NCI-H446 (cell line): ENCODE results near the gene WDR64.

Experiments
- DNase-seq, 2 experiments: peaks; one replicate each; lab custom pipeline; 2025; lab: John Stamatoyannopoulos, UW

Gene WDR64

DNA sequence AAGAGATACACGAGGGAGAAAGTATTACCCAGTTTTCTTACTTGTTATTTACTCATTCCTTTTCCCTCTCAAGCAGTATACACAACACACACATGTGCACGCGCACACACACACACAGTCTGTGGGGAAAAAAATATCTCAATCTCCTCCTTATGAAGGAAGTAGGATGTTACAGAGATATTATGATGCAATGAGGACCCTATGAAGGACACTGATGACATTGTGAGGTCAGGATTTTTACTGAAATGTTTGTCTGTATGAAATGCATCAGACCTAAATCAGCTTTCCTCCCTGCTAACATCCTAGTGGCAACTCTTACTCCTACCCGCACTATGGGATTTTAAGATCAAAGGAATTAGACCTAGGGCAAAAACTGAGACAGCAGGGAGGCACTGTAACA is at the start of gene WDR64:
Gene WDR64, plus strand, starts transcription at position 270 of the 400 bp plus-strand sequence. CDS start 204 bp downstream, outside the sequence.
- DNase-seq, result no peak

DNA sequence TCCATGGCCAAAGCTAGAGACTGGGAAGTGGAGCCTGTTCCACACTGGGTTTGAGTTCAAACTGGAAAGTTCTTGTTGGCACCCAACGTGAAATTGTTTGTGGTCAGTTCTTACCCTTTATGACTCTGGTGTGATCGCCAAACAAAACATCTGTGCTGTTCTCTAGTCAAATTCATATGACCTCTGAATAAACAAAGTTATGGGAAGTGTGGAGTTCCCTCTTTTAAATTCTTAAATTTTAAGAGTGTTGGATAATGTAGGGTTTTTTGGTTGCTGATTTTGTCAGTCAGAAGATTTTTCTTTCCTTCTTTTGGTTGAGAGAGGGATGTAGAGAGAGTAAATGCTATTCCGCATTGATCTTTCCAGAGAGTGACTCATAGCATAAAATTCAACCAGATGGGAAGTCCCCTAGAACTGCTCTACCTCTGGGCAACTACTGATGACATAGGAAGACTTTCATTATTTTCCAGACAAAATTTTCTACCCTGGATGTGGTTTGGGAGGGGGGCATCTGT is 48.3 kb upstream of the WDR64 start:
- DNase-seq, result no peak

DNA sequence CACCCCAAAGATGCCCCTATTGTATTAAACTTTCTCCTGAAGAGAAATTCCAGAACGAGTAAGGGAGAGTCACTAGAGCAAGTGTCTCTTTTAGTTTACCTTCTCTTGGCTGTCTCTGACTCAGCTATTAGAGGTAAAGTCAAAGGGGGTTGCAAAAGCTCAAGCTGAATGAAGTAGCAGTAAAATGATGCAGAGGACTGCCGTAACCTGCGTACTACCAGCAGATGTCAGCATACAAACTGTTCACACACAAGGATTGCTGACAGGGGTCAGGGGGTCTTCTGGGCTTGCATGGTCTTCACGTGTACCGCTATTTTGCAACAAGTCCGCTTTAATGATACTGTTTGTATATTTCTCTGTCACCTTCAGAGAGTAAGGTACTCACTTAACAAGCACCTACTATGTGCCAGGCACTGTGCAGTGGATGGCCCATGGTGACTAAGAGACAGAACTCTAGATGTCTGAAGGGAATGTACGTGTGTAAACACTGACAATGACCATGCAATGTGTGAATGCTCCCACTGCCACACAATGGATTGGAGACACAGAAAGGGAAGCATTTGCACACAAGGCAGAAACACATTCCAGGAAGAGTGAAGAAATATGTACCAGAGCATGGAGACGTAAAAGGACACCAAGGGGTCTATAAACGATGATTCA is 46.8 kb upstream of the WDR64 start:
- no peak for DNase-seq

DNA sequence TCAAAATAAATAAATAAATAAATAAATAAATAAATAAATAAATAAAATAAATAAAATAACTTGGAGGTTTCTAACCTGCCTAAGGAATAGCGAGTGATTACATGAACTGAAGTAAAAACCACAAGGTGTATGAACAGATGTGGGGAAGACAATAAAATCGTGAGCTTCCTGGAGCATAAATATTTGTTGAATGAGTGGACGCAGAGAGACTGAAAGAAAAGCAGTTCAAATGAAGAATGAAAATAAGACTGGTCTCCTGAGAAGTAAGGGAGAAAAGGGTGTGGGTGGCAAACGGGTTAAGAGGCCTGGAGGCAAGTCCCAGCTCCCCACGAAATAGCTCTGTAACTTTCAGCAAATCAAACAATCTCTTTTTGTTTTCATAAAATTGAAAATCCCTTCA is 45.5 kb upstream of the WDR64 start:
- DNase-seq, result no peak

DNA sequence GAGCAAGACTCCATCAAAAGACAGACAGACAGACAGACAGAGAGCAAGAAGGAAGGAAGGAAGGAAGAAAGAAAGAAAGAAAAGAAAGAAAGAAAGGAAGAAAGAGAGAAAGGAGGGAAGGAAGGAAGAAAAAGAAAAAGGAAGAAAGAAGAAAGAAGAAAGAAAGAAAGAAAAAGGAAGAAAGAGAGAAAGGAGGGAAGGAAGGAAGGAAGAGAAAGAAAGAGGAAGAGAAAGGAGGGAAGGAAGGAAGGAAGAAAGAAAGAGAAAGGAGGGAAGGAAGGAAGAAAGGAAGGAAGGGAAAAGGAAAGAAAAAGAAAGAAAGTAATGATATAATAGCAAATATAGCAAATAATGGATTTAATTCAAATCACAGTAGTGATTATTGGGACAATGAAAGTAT is 44.6 kb upstream of the WDR64 start:
- no peak for DNase-seq

DNA sequence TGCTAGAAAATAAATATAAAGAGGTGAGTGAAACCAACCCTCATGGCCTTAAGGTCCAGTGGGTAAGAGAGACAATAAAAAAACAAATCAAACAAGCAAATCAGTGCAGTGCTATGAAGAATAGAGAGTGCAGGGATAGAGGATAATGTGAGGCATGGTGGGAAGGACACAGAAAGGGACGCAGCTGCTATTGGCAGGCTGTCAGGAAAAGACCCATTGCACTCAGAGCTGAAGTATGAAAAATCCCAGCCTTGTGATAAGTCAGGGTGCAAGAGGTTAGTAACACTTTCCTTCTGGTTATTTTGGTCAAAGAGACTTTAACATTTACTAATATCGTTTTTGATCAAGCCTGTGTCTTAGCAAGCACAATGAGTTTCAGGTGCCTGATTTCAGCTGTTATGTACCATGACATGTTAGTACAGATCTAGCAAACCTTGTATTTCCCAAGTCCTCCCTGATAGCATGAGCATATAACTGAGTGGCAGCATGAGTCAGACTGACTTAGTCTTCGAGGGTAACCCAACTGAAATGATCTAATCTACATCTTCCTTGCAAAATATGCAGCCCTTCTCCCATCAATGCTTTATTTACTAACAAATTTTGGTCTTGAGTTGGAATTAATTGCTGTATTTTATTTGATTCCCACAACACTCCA is 43.6 kb upstream of the WDR64 start:
- DNase-seq, result no peak

DNA sequence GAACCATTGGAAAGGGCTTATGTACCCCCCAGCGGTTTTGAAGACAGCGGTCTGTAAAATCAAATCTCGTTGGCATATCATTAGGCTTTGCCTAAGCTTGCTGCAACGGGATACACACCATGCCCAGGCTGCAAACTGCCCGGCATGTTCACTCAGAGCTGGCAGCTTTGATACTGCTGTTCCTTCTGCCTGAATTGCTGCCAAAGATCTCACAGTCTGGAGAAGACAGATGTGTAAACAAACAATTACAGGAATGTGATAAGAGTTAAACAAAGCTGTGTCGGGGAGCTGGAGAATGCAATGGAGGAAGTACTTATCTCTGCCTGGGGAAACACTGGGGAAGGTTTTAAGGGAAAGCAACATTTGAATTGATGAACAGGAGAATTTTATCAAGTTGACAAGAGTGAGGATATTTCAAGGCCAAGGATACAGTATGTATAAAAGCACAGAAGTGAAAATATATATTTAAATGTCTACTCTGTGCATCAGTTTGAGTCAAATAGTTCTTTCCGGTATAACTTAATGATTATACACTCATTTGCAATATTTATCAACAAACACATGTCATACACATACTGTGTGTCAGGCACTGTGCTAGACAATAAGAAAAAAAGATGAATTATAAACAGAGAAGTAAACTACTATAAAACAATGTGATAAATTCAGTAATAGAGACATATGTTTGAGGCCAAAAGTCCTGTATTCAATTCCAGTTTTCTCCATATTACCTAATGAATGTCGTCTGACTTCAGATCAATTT is 41.8 kb upstream of the WDR64 start:
- DNase-seq, result no peak

DNA sequence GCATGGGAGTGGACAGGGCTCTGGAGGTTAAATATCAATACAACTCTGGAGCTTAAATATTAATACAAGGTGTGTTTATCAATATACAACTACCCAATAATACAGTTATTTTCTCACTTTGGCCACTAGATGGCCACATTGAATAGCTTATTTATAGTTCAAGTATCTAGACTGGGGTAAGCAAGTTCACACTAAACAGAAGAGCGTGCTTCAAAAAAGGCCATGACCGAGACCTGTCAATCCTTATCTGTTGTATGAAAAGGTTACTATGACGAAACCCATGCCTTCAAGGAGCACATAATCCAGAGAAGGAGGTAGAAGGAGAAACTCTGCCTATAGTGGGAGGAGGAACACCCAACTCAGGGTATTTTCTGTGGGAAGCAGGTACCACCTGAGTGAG is 41.0 kb upstream of the WDR64 start:
- peak; percentile 30 to 81 for DNase-seq

DNA sequence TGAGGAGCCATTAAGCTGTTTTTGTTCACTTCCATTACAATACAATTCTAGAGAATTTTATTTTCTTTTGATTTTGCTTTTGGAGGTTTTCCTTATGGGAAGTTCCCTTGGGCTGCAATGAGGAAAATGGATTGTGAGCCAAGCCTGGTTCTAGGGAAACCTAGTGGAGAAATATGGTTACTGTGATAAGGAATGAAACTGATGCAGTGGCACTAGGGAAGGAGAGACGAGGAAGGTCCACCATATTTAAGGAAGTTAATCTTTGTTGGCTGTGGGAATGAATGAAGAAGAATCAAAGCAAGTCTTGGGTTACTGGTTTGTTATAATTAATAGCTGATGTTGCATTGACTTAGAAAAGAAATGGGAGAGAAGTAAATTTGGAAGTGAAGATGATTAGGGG is 40.3 kb upstream of the WDR64 start:
- no peak for DNase-seq

DNA sequence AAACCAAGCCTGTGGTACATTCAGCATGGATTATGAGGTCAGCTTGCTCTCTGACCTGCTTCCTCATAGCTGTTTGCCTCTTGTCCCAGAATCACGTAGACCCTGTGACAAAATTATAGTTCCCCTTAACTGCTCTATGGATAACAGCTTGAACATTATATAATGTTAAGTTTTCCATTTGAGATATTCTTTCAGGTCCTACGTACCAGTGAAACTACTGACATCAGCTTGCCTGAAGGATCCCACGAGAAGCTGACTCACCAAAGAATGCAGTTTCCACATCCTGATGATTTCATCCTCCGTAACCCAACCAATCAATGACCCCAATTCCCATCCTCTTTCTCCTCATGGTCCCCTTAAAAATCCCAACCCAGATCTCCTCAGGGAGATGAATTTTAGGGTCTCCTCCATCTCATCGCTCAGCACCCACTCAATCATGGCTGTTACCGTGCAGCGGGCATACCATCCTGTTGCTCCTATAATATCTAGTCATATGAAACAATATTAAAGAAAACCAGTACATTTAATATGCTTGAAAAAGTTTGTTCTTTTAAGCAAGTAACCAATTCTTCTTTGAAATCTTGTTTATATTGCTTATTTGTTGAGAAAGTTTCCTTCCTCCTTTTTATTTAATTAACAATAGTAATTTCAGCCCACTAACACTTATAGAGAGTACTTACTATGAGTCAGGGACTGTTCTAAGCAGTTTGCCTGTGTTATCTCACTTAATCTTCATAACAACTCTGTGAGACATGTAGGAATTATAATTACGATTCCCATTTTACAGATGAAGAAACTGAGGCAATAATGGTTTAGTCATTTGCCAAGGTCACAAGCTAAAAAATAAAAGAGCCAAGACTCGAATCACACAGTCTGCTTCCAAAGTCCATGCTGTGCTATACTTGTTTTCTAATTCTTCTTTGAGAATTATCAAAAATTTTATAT is 39.3 kb upstream of the WDR64 start:
- DNase-seq, result no peak

DNA sequence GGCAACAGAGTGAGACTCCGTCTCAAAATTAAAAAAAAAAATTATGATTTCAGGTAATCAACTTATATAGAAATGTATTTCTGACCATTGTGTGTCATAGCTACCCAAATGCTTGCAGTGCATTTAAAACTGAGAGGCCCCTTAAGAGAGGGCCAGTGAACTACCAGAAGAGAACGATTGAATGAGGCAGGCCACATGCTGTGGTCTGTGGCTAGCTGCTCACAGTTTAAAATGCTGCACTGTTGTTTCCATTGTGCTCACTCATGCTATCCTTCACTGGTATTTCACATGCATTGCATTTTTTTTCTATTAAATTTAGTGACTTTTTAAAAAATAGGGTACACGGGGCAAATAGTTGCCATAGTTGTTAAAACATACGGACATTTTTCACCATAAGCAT is 37.9 kb upstream of the WDR64 start:
- no peak for DNase-seq

DNA sequence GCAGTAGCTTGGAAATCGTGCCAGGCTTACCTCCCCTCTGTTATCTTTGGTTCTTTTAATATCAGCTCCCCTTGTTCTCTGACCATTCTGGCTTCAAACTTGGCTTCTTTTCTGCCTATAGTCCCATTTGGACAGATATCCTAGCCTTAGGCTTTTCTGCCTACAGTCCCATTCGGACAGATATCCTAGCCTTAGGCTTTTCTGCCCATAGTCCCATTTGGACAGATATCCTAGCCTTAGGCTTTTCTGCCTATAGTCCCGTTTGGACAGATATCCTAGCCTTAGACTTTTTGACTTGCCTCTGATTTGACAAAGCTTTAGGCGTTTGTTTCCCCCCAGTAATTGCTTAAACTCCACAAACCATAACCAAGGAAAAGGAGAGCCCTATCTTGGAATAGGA is 37.5 kb upstream of the WDR64 start:
- no peak for DNase-seq

DNA sequence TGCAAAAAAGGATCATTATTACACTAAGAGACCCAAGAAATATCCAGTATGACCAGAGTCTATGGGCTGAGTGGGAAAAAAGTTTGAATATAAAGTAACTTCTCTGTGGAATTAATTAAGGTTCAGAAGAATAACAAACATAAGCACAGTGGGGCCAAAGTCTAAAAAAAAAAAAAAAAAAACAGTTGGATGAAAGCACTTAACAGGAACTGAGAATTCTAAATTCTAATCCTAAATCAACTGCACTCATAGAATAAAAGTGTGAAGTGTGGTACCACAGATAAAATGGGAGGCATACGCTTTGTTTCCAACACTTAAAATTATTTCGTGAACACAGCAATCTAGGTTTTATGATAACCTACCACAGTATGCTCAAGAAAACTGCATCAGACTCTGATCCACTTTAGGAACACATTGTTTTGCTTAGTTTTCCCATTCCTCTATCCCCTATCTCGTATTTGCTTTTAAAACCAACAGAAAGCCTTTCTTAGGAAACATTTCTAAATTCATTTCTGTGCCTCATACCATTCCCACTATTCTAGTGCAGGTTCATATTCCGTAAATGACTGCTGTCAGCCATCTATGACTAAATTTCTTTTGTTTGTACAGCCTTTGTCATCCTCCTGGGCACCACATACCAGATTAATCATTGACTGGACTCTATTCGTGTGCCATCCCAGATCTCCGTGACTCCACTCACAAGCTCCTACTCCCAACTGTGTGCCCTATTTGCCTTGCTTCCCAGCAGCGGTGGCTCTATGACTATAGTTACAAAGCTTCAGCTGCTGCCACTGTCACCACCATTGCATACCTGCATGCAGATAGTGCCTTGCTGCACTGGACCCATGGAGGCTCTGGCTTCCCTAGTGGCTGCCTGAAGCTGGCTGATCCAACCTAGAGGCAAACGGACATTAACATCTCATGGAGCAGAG is 36.8 kb upstream of the WDR64 start:
- no peak for DNase-seq

DNA sequence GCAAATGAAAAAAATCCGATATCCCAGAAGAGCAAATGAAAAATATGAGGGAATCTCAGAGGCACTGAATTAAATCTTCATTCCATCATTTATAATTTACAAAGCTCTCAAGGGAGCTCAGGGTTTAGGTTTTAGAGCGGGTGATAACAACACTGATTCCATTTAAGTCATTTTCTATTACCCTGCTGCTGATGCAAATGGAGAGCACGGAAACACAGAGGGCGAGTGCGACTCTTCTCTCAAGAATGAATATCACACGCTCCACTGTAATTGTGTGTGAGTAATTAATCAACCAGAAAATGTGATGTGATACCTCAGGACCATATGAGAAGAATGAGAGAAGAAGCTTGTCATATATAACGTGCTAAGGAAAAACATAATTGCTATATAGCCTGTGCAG is 34.7 kb upstream of the WDR64 start:
- DNase-seq, result no peak

DNA sequence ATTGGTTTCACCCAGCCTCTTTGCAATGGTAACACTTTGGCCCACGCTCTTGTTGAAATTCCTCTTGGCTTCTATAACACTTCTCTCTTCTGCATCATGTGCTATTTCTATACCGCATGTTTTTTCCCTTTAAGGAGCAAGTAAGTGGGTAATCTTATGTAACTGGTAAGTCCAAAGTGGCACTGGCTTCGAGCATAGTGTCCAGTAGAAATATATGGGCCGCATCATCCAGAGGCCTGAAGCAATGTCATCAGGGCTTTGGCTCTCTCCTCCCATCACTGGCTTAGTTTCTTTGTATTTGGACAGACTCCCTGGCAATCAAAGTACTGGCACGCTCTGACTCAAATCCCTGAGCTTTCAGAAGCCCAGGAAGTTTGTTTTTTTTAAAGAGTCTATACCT is 29.4 kb upstream of the WDR64 start:
- DNase-seq, result no peak

DNA sequence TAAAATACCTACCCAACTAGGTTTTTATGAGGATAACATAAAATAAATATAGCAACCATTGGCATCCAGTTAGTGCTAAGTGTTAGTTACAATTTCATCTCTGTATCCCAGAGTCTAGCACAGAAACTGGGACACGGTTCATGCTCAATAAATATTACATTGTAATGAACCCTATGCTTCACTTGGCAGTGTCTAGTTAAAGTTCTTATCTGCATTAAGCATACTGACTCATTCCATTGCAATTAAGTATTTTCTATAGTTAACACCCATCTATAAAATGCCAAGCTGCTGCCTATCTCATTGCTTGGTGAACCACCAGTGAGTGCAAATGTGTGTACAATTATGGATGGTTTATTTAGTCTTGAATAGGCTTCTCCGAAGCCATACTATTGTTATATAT is 27.1 kb upstream of the WDR64 start:
- DNase-seq, result no peak

DNA sequence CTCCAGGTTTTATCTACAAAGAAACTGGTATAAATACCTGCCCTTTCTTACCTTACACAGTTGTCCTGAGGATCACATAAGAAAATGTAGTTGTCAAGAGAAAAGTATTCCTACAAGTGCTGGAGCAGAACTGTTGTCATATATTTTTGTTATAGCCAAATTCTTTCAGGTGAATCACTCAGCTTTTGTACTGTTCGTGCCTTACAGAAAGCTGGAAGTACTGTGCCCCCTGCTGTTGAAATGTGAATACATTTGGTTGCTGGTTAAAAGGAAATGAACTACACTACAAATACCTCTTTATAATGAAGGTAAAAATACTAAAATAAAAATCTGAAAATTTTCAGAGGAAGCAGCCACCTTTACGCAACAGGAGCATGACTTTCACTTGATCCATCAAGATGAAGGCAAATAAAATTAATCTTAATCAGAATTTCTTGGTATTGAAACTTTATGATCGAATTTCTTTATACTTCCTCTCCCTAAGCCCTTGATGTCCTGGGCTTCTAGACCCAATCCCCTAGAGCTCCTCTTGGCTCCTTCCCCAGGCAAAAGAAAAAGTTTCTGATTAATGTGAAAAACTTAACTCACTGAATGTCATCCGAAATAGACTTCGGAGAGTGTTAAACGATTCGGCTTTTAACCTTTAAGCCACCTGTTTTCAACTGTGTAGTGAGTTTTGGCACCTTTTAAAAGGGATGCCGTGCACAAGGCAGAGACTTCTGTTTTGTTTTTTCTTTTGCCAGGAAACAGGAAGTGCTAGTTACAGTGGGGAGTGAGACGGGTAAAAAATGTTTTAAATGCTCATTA is 24.4 kb upstream of the WDR64 start:
- DNase-seq, result no peak

DNA sequence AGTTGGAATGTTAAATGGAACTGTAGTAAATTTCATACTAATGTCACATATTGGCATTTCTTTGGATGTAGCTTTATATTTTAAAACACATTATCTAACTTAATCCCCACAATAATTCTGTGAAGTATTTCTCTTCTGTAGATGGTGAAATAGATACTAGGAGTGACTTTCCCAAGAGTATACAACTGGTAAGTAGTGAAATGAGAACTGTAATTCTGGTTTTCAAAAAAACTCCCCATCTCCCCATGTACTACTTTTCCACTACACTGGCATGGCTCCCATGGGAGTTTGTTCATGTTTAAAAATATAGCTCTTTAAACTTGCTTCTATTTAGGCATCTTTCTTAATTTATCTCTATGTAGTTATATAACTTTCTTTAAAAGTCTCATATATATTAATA is 22.1 kb upstream of the WDR64 start:
- no peak for DNase-seq

DNA sequence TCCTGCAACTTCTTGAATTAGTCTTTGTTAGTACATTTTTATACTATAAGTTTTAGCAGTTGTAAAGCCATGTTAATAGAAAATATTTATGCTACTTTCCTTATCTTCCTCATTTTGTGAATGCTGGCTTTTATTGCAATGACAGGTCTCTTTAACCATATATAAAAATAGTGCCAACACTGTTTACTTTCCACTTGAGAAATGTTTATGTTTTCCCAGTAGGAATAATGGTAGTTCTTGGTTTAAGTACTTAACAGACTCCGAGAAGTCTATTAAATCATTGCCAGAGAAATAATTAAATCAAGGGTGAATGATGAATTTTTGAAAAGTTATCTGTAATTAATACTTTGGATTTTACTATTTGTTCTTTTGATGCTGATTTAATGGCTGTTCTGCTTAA is 21.6 kb upstream of the WDR64 start:
- no peak for DNase-seq

DNA sequence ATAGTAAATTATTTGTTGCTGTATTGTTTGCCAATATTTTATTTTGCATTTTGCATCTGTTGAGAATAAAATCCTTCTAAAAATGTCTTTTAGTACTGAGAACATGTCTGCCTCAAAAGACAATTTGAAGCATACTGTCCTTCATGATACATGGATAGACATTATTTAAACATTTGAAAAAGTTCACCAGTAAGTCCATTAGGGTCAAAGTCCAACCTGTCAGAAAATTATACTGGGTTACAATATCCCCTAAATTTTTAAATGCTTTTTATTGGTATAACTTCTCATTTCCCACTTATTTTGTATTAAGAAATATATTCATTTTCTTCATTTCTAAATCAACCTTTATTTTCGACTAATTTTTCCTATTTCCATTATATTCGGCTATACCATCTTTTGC is 21.2 kb upstream of the WDR64 start:
- DNase-seq, result no peak
